HUDEP-2 (cell line): ENCODE data around the gene PCDHB11.
"Not testable (repeated sequence)": the region's sequence is repeated elsewhere in the genome, so short reads cannot be mapped to it uniquely, and the experiment has no call there.

Experiments
- DNase-seq, 76 experiments: peaks; one replicate each; lab custom pipeline; 2025; ENCODE audit not compliant: unreplicated experiment in 76 of 76; lab: John Stamatoyannopoulos, UW

PCDHB11 gene

DNA sequence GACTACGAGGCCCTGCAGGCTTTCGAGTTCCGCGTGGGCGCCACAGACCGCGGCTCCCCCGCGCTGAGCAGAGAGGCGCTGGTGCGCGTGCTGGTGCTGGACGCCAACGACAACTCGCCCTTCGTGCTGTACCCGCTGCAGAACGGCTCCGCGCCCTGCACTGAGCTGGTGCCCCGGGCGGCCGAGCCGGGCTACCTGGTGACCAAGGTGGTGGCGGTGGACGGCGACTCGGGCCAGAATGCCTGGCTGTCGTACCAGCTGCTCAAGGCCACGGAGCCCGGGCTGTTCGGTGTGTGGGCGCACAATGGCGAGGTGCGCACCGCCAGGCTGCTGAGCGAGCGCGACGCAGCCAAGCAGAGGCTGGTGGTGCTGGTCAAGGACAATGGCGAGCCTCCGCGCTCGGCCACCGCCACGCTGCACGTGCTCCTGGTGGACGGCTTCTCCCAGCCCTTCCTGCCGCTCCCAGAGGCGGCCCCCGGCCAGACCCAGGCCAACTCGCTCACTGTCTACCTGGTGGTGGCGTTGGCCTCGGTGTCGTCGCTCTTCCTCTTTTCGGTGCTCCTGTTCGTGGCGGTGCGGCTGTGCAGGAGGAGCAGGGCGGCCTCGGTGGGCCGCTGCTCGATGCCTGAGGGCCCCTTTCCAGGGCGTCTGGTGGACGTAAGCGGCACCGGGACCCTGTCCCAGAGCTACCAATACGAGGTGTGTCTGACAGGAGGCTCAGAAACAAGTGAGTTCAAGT lies 15.1 kb upstream of the PCDHB11 start:
- DNase-seq = not testable (repeated sequence)

DNA sequence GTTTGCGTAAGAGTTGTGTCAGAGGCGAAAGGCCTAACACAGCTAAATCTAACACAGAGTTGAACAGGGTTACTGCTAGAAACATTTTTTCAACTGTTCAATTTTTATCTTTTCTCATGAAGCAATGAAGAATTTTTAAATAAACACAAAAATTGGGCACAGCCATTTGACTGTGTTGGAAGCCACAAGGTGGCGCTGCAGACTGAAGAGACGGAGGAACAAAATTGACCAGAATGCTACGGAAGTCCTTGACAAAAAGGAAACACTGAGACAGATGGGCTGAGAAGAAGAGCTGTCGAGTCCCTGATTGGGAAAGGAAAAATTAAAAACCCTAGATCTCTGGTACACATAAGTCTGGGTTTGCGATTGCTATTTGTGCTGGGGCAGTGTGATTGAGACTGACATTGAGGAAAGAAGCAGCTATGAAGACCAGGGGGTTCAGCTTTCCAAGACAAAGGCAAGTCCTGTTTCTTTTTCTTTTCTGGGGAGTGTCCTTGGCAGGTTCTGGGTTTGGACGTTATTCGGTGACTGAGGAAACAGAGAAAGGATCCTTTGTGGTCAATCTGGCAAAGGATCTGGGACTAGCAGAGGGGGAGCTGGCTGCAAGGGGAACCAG lies 12.4 kb upstream of the PCDHB11 start, which contains the start of gene PCDHB9:
Gene PCDHB9 (plus strand): TSS at position 265 of the 616 bp plus-strand sequence. CDS start 158 bp downstream, at position 423.
- peak in 3 of 76 experiments; percentile 0 to 13 (median 6) for DNase-seq

DNA sequence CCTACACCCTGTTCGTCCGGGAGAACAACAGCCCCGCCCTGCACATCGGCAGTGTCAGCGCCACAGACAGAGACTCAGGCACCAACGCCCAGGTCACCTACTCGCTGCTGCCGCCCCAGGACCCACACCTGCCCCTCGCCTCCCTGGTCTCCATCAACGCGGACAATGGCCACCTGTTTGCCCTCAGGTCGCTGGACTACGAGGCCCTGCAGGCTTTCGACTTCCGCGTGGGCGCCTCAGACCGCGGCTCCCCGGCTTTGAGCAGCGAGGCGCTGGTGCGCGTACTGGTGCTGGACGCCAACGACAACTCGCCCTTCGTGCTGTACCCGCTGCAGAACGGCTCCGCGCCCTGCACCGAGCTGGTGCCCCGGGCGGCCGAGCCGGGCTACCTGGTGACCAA lies 10.7 kb upstream of the PCDHB11 start:
- not testable (repeated sequence) for DNase-seq

DNA sequence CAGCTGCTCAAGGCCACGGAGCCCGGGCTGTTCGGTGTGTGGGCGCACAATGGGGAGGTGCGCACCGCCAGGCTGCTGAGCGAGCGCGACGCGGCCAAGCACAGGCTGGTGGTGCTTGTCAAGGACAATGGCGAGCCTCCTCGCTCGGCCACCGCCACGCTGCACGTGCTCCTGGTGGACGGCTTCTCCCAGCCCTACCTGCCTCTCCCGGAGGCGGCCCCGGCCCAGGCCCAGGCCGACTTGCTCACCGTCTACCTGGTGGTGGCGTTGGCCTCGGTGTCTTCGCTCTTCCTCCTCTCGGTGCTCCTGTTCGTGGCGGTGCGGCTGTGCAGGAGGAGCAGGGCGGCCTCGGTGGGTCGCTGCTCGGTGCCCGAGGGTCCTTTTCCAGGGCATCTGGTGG lies 10.3 kb upstream of the PCDHB11 start:
- DNase-seq = not testable (repeated sequence)

DNA sequence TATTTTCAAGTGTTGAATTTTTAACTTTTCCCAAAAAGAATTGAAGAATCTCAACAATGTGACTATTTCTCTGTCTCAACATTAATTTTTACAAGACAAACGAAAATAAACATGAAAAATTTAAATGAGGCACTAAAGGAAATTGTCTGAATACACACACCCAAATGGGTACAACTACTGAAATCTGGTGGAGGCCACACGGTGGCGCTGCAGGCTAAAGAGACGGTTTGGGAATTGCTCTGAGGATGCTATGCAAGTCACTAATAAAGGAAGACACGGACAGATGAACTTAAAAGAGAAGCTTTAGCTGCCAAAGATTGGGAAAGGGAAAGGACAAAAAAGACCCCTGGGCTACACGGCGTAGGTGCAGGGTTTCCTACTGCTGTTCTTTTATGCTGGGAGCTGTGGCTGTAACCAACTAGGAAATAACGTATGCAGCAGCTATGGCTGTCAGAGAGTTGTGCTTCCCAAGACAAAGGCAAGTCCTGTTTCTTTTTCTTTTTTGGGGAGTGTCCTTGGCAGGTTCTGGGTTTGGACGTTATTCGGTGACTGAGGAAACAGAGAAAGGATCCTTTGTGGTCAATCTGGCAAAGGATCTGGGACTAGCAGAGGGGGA lies 7.2 kb upstream of the PCDHB11 start, which contains the start of gene PCDHB10:
Gene PCDHB10 (plus strand): TSS at position 244 of the 616 bp plus-strand sequence. CDS start 200 bp downstream, at position 444.
- peak in 5 of 76 experiments; percentile 1 to 16 (median 3) for DNase-seq

DNA sequence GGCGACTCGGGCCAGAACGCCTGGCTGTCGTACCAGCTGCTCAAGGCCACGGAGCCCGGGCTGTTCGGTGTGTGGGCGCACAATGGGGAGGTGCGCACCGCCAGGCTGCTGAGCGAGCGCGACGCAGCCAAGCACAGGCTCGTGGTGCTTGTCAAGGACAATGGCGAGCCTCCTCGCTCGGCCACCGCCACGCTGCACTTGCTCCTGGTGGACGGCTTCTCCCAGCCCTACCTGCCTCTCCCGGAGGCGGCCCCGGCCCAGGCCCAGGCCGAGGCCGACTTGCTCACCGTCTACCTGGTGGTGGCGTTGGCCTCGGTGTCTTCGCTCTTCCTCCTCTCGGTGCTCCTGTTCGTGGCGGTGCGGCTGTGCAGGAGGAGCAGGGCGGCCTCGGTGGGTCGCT lies 5.1 kb upstream of the PCDHB11 start:
- DNase-seq = not testable (repeated sequence)

DNA sequence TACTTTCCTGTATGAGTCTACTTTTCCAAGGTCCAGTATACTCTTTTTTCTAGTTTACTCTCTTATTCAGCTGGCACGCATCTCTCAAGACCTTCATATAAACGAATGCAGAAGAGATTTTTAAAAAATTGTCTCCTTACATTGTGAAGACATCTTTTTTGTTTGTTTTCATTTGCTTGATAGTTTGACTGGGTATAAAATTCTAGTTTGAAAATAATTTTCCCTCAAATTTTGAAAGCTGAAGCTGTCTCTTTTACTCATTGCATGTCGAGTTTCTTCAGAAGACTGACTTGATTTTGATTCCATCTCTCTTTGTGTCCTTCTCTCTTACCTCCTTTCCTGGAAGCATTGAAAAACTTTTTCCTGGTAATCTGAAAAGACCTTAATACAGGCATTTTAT lies 3.1 kb upstream of the PCDHB11 start:
- DNase-seq = no peak

DNA sequence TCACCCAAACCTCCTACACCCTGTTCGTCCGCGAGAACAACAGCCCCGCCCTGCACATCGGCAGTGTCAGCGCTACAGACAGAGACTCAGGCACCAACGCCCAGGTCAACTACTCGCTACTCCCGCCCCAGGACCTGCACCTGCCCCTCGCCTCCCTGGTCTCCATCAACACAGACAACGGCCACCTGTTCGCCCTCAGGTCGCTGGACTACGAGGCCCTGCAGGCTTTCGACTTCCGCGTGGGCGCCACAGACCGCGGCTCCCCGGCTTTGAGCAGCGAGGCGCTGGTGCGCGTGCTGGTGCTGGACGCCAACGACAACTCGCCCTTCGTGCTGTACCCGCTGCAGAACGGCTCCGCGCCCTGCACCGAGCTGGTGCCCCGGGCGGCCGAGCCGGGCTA lies 1.7 kb downstream of the PCDHB11 start:
- DNase-seq = not testable (repeated sequence)

DNA sequence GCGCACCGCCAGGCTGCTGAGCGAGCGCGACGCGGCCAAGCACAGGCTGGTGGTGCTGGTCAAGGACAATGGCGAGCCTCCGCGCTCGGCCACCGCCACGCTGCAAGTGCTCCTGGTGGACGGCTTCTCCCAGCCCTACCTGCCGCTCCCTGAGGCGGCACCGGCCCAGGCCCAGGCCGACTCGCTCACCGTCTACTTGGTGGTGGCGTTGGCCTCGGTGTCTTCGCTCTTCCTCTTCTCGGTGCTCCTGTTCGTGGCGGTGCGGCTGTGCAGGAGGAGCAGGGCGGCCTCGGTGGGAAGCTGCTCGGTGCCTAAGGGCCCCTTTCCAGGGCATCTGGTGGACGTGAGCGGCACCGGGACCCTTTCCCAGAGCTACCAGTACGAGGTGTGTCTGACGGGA lies 2.2 kb downstream of the PCDHB11 start:
- not testable (repeated sequence) for DNase-seq

DNA sequence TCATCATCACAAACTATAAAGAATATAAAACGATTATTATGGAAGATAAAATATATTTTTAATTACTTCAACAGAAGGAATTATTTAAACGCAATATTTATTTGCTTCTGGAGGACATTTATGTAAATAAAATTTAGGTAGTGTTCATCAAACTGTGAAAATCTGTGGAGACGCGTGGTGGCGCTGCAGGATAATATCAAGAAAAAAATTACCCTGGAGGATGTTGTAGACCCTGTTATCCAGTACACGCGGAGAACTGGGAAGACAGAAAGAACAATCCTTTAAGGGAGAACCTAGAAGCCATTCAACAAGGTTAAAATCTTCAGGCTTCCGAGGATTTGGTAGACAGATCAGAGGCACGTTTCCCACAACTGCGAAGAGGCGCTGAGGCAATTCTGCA lies 9.1 kb downstream of the PCDHB11 start, which contains the start of gene PCDHB12:
Gene PCDHB12 (plus strand): TSS at position 242 of the 400 bp plus-strand sequence. CDS start 189 bp downstream, outside the sequence.
- no peak for DNase-seq

DNA sequence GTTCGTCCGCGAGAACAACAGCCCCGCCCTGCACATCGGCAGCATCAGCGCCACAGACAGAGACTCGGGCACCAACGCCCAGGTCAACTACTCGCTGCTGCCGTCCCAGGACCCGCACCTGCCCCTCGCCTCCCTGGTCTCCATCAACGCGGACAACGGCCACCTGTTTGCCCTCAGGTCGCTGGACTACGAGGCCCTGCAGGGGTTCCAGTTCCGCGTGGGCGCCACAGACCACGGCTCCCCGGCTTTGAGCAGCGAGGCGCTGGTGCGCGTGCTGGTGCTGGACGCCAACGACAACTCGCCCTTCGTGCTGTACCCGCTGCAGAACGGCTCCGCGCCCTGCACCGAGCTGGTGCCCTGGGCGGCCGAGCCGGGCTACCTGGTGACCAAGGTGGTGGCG lies 10.9 kb downstream of the PCDHB11 start:
- not testable (repeated sequence) for DNase-seq

DNA sequence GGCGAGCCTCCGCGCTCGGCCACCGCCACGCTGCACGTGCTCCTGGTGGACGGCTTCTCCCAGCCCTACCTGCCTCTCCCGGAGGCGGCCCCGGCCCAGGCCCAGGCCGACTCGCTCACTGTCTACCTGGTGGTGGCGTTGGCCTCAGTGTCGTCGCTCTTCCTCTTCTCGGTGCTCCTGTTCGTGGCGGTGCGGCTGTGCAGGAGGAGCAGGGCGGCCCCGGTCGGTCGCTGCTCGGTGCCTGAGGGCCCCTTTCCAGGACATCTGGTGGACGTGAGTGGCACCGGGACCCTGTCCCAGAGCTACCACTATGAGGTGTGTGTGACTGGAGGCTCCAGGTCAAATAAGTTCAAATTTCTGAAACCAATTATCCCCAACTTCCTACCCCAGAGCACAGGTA lies 11.4 kb downstream of the PCDHB11 start:
- not testable (repeated sequence) for DNase-seq

DNA sequence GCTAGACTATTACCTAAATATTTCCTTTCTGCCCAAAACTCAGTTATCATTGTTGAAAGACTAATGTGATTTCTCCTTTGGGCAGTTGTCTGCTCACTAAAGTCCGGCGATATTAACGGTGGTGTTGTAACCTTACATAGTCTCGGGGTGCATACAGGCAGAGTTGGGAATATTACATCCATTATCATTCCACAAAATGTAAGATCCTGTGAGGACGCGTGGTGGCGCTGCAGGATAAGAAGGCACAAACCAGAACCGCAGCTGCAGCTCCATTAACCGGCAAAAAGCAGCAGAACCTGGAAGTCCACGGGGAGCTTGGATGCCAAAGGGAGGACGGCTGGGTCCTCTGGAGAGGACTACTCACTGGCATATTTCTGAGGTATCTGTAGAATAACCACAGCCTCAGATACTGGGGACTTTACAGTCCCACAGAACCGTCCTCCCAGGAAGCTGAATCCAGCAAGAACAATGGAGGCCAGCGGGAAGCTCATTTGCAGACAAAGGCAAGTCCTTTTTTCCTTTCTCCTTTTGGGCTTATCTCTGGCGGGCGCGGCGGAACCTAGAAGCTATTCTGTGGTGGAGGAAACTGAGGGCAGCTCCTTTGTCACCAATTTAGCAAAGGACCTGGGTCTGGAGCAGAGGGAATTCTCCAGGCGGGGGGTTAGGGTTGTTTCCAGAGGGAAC lies 14.4 kb downstream of the PCDHB11 start, which contains the start of gene PCDHB13:
Gene PCDHB13 (plus strand): TSS at position 264 of the 684 bp plus-strand sequence. CDS start 205 bp downstream, at position 469.
- peak in 9 of 76 experiments; percentile 2 to 30 (median 12) for DNase-seq

DNA sequence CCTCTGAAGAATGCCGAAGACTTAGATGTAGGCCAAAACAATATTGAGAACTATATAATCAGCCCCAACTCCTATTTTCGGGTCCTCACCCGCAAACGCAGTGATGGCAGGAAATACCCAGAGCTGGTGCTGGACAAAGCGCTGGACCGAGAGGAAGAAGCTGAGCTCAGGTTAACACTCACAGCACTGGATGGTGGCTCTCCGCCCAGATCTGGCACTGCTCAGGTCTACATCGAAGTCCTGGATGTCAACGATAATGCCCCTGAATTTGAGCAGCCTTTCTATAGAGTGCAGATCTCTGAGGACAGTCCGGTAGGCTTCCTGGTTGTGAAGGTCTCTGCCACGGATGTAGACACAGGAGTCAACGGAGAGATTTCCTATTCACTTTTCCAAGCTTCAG lies 15.2 kb downstream of the PCDHB11 start:
- not testable (repeated sequence) for DNase-seq

DNA sequence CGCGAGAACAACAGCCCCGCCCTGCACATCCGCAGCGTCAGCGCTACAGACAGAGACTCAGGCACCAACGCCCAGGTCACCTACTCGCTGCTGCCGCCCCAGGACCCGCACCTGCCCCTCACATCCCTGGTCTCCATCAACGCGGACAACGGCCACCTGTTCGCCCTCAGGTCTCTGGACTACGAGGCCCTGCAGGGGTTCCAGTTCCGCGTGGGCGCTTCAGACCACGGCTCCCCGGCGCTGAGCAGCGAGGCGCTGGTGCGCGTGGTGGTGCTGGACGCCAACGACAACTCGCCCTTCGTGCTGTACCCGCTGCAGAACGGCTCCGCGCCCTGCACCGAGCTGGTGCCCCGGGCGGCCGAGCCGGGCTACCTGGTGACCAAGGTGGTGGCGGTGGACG lies 16.1 kb downstream of the PCDHB11 start:
- not testable (repeated sequence) for DNase-seq

DNA sequence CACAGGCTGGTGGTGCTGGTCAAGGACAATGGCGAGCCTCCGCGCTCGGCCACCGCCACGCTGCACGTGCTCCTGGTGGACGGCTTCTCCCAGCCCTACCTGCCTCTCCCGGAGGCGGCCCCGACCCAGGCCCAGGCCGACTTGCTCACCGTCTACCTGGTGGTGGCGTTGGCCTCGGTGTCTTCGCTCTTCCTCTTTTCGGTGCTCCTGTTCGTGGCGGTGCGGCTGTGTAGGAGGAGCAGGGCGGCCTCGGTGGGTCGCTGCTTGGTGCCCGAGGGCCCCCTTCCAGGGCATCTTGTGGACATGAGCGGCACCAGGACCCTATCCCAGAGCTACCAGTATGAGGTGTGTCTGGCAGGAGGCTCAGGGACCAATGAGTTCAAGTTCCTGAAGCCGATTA lies 16.6 kb downstream of the PCDHB11 start:
- not testable (repeated sequence) for DNase-seq

DNA sequence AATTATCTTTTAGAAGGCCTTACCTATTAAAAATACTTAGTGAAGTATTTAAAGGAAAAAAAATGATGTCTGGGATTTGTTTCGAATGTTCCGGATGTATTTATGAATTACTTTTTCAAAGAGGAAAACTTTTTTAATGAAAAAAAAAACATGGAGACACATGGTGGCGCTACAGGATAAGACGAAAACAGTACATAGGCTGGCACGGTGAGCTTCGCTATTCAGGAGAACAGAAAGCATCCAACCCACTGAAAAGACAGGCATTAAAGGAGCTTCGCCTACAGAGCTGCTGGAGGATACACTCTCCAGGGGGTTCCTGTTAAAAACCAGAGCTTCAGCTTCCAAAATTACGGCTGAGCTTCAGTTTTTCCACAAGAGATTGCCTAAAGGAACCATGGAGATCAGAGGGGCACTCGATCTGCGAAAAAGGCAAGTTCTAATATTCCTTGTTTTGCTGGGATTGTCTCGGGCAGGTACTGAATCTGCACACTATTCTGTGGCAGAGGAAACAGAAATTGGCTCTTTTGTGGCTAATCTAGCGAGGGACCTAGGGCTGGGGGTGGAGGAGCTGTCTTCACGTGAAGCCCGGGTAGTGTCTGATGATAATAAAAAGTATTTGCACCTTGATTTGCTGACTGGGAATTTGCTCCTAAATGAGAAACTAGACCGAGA lies 23.8 kb downstream of the PCDHB11 start, which contains the start of gene PCDHB14:
Gene PCDHB14 (plus strand): TSS at position 232 of the 672 bp plus-strand sequence. CDS start 163 bp downstream, at position 395.
- DNase-seq = peak in 2 of 76 experiments; percentile 7 to 9

DNA sequence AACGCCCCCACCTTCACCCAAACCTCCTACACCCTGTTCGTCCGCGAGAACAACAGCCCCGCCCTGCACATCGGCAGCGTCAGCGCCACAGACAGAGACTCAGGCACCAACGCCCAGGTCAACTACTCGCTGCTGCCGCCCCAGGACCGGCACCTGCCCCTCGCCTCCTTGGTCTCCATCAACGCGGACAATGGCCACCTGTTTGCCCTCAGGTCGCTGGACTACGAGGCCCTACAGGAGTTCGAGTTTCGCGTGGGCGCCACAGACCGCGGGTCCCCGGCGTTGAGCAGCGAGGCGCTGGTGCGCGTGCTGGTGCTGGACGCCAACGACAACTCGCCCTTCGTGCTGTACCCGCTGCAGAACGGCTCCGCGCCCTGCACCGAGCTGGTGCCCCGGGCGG lies 25.4 kb downstream of the PCDHB11 start:
- DNase-seq = not testable (repeated sequence)

DNA sequence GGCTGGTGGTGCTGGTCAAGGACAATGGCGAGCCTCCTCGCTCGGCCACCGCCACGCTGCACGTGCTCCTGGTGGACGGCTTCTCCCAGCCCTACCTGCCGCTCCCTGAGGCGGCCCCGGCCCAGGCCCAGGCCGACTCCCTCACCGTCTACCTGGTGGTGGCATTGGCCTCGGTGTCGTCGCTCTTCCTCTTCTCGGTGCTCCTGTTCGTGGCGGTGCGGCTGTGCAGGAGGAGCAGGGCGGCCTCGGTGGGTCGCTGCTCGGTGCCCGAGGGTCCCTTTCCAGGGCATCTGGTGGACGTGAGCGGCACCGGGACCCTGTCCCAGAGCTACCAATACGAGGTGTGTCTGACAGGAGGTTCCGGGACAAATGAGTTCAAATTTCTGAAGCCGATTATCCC lies 26.0 kb downstream of the PCDHB11 start:
- not testable (repeated sequence) for DNase-seq
